ENCODE measurements around the gene SOAT2. TPM values are rescaled to one million over a fixed set of nuclear protein-coding genes. Genes with fewer than 3 reads are reported as not detected.

SOAT2 gene
- total RNA-seq, 1 donor from 2014 or later: not detected

DNA sequence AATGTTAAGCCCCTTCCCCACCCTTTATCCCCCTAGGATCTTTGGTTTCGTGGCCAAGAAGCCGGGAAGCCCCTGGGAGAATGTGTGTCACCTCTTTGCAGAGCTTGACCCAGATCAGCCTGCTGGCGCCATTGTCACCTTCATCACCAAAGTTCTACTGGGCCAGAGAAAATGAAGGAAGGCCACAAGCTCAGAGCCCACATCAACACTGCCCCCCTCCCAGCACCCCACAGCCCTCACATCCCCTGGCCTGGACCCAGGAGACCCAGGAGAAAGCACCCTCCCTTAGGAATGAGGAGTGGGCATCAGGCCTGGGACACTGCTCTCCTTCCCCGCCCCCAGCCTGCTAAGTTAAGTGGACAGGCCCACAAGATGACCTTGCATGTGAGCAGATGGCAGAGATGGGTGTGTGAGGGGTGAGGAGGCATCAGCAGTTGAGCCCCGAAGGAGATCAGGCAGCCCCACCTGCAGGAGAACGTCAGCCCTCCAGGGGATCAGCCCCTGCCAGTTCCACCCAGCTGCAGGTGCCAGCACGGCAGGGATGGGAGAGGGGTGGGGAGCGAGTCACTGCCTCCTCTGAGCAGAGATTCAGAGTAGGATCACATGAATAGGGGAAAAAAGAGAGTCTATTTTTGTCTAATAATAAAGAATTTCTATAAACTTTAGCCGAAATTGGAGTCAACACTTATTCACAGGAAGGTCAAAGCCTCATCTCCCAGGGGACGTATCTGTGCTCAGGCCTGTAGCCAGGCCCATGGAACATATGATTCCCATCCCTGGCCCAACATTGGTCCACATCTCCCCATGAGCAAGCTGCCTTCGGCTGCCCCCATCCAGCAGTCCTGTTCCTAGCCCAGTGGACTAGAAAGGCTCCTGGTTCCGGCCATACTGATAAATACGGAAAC, 39.3 kb upstream of the SOAT2 start:
- peak; percentile 75 for DNase-seq (ENCODE audit: low spot score)
- intact Hi-C loops (cut with DNase I): no loop called here

DNA sequence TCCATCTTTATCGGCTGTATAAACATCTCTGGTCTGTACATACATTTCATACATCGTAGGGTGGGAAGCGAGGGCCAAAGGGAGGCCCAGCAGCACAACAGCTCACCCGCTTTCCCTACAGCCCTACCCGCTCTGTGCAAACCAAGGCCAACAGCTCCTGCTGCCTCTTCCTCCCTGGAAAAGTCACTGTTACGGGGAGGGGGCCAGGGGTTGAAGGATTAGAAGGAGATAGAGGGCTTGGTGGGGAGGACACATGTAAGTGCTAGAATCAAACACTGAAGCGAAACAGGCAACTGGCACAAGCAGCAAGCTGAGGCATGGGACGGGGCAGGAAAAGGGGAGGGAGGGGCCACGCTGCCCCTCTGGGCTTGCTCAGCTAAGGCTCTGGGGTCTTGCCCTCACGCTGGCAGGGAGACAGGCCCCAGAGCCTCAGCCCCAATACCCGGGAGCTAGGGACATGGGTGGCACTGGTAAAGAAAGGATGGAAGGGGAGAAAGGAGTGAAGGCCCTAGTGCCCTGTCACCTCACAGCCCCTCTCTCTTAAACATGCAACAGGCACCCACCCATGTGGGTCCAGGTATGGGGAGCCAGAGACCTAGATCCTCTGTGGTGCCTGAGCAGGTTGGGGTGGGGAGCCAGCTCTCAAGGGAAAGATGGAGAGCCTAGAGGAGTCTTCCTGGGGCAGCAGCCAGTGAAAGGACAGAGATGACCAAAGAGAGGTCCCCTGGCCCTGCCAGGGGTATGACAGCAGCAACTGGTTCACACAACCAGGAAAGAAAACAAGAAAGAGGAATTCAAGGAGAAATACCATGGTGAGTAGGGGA, 38.5 kb upstream of the SOAT2 start:
- intact Hi-C loops (cut with DNase I): no loop called here
- peak; percentile 59 for DNase-seq (ENCODE audit: low spot score)

DNA sequence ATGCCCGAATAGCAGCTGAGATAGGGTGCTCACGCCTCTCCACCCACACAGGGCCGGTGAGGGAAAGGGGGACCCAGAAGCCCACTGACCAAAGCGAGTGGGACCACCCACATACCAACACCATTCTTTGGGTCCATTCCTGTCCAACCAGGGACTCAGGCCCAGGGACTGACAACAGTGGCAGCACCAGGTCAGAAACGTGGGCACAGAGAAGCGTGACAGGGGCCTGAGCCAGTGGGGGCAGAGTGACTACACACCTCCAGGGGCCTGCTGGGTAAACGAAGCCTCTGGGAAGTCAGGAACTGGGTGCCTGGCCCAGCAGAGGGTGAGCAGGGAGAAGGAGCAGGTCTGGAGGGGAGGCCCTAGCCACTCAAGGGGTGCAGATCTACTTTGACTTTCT, 37.8 kb upstream of the SOAT2 start:
- intact Hi-C loops (cut with DNase I): no loop called here
- DNase-seq (ENCODE audit: low spot score): peak; percentile 36

DNA sequence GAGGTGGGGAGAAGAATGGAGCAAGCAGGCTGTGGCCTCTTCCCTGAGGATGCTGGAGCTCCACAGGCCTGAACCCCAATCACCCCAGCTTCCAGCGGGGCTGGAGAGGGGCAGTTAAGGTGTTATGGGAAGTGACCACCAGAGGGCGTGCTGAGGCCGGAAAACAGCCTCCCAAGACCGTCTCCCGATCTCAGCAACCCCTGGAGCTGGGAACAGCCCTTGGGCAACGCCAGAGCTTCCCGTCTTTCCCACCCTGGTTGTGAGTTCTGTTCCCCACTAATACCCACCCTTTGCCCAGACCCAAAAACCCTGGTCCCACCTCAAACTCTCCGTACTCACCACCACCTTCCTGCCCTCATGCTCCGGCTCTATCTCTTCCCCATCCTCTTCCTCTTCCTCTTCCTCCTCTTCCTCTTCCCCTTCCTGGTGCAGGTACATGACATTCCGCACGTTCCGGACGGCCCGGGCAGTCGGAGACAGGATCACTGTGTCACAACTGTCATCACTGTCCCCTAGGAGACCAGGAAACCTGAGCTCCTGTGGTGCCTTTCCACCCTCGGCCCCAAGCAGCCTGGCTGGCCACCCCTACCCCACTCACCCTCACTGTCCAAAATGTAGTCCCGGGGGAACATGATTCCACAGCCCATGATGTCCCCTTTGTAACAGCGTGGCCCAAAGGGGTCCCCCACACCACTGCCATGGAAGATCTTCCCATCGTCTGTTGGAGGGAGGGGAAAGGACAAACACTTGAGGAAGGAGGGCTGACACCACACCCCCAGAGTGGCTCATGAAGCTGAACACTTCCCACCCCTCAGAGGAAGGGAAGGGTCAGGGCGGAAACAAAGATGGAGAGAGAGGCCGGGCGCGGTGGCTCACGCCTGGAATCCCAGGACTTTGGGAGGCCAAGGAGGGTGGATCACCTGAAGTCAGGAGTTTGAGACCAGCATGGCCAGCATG, 37.0 kb upstream of the SOAT2 start:
- peak; percentile 88 for DNase-seq (ENCODE audit: low spot score)
- intact Hi-C loops (cut with DNase I): loop anchor here (1.0 to 2.0 kb wide), 2 partner anchors 33 to 131 kb away; no protein-coding TSS in a partner anchor

DNA sequence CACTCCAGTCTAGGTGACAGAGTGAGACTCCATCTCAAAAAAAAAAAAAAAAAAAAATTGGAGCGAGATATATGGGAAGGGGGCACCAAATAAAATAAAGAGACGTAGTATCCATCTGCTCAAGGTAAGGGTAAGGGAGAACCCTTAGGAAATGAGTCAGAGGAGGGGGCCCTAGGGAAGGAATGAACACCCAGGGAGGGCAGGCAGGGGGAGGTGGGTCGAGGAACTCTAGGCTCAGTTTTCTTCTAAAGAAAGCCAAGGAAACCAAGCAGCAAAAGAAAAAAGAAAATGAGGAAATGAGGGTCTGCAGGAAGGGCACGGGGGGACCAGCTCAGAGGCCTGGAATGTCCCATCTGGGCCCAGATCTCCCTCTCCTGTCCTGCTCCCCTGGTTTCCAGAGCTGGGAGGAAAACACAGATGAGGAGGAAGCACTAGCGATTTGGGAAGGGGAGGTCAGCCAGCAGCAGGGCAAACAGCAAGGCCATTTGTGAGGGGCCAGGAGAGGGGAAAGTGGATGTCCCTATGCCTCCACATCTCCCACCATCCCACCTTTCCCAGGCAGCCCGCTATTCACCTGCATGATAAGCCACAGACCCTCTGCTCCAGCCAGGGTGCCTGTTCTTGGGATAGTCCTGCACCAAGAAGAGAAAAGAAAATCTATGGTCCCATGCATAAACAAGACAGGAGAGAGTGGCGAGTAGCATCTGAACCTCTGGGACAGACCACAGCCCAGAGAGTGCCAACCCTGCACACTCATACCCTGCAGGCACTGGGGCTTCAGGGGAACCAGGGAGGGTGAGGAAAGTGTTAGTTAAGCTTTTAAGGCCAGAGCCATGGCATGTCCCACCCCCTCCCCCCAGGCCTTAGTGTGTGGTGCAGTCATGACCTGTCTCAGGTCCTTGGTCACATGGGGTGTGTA, 36.0 kb upstream of the SOAT2 start:
- intact Hi-C loops (cut with DNase I): loop anchor here (2.0 kb wide), 1 partner anchor 129 kb away; no protein-coding TSS in a partner anchor
- peak; percentile 57 for DNase-seq (ENCODE audit: low spot score)

DNA sequence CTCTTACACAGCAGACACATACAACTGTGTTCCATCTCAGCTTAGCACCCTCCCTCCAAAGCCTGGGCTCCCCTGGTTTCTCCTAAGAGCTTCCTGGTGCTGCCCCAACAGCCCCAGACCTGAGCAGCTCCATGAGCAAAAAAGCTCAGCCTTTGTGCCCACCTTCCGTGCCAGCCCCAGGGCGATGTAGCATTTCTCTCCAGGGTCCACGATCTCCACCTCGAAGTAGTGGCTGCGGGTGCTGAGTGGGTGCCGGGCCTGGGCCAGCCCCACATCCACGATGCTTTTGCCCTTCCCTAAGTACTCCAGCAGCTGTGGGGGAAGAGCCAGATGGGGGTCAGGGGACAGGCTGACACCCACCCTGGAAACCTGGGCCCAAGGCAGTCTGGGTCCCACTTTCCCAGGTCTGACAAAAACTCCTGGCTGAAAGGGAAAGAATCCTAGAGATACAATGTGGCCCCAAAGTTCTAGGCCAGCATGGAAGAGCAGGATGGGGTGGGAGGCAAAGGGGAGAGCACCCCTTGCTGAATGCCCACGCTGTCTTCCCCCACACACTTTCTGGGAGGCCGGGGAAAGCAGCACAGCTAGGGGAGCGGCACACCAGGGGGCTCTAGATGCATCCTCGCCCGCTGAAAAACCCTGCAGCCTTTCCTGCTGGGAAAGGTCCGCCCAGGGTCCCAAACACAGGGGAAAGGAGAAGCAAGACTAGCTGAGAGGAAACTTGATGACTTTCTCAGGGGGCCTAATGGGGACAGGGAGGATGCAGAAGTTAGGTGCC, 35.1 kb upstream of the SOAT2 start:
- intact Hi-C loops (cut with DNase I): loop anchor here (2.0 kb wide), 1 partner anchor 129 kb away; no protein-coding TSS in a partner anchor

DNA sequence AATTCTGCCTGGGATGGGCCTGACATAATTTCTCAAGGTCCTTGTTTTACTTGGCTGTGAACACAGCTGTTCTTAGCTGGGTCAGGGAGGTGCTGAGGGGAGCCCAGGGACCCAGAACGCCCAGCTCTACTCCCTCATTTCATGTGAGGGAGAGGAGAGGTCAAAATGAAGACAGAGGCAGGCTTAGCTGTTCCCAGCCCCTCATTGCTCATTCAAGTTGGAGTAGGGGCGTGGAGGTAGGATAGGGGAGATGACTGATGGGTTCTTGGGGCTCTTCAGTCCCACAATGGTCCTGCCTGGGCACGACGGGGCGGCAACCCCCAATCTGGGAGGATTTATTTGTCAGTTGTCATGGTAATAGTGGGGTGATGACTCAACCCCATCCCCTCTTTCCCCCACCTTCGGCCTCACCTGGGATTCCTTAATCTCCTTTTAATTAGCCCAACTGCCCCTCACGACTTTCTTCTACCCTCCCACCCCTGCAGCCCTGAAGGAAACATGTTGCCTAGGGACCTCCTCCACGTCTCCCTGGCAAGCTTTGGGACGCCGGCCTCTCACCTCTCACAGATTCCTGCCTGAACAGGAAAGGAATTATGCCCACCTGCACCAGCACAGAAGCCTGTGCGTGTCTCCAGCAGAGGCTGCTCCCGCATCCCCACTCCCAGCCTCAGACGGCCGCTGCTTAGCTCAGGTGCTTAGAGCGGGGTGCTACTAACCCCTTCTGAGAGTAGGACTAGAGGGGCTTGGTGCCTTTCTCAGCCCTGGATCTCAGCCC, 34.3 kb upstream of the SOAT2 start:
- peak; percentile 66 for DNase-seq (ENCODE audit: low spot score)

More for the DNA sequence above, 35.1 kb upstream of the SOAT2 start:
- DNase-seq (ENCODE audit: low spot score): peak; percentile 70

DNA sequence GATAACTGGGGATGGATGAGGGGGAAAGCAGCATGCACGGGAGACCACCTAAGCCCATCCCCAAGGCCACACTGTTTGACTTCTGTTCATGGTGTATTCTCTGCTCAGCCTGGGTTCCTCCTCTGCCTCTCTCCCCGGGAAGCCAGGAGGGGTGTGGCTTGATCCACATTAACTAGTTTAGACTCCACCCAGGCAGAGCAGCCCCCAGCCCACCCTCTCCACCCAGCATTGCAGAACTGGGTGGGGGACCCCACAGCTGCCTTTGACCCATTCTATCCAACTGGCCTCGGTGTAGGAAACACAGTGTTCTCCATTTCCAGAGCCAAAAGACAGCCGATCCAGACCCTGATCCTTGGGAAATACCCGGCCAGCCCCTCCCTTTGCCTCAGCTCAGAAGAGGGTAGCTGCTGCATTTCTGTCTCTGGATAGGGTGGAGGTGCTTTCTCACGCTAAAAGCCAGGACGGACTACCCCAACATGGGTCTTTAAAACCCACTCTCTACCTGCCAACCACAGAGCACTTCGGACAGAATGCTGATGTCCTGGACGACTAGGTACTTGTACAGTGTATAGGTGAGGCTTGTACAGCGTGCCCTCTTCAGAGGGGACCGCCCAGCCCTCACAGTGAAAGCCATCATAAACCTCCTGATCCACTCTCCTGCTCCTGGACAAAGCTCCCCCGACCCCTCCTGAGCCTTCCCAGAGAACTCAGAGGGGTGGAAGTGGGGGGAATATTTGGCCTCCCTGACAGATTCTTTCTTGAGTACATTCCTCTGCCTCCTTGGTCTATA, 33.5 kb upstream of the SOAT2 start:
- intact Hi-C loops (cut with DNase I): no loop called here
- DNase-seq (ENCODE audit: low spot score): peak; percentile 65

More for the DNA sequence above, 34.3 kb upstream of the SOAT2 start:
- intact Hi-C loops (cut with DNase I): no loop called here

DNA sequence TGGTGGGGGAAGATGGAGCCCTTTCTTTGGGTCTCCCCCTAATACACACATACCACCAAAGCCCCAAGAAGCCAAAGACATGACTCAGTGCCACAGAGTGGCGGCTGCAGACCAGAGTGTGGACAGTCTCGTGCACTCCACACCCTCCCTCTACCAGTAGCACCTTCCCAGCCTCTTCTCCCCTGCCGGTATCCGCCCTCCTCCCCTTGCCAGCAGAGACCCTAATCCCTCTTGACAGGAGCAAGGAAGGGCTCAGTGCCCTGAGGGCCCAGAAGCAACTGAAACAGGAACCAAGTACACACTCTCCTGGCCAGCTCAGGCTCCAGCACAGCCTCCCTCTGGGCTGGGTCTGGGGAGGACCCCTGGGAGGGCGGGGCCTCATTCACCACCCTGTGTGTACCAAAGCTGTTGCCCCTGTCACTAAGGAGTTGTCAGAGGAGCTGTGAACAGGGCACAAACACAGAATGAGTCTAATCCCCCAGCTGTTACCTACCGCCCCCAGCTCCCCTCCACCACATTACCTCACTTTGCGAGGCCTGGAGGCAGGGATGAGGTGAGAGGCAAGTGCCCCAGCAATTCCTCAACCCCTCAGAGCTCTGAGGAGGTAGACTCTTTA, 32.3 kb upstream of the SOAT2 start:
- intact Hi-C loops (cut with DNase I): no loop called here

DNA sequence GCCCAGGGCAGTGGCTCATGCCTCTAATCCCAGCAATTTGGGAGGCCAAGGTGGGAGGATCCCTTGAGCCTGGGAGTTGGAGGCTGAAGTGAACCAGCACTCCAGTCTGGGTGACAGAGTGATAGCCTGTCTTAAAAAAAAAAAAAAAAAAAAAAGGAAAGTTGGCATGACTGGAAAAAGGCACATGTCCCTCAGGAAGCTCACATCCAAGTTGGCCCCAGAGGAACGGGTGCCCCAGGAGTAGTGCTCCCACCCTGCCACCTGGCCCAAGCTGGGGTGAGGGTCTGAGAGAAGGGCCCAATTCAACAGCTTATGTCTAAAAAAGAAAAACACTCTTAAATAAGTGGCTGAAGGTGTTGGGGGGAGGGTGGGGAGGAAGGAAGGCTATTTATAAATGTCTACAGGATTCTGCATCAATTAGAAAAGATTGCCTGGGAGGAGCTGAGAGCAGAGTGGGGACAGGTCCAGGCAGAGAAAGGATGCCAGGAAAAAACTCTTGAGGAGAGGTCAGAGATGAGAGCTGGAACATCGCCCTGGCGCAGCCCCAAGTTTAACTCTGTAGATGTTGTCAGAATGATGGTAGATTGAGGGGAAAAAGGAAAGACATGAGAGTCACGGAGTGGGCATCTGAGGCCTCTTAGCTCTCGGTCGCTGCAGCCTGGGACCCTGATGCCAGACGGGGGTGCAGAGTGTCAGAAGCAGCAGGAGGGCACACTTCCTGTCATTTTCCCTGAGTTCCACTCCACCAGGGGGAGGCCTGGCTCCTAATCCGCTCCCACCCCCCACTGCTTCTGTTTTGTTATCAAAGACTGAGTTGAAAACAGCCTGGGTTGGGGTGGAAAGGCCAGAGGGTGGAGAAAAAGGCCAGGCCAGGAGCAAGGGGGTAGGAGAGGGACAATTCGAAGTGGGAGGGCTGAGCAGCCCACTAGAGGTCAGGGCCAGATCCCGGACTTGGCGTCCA, 31.4 kb upstream of the SOAT2 start:
- peak; percentile 75 for DNase-seq (ENCODE audit: low spot score)
- intact Hi-C loops (cut with DNase I): no loop called here

More for the DNA sequence above, 32.3 kb upstream of the SOAT2 start:
- DNase-seq (ENCODE audit: low spot score): peak; percentile 74

DNA sequence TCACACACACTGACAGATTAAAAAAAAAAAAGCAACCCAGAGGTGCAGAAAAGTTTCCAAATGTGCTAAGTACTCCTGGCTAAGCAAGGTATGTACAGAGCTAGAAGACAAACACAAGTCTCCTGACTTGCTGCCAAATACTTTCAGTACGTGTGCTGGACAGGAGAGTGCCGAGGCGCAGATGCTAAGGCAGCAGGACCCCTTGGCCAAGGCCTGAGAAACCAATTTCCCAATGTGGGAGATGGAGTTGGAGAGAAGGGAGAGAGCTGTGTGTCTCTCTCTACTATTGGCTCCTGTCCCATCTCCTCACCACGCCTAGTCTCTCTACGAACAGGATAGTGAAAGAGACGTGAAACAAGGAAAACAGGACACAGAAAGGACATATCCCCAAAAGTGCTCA, 29.4 kb upstream of the SOAT2 start:
- peak; percentile 1 for DNase-seq (ENCODE audit: low spot score)
- intact Hi-C loops (cut with DNase I): no loop called here

DNA sequence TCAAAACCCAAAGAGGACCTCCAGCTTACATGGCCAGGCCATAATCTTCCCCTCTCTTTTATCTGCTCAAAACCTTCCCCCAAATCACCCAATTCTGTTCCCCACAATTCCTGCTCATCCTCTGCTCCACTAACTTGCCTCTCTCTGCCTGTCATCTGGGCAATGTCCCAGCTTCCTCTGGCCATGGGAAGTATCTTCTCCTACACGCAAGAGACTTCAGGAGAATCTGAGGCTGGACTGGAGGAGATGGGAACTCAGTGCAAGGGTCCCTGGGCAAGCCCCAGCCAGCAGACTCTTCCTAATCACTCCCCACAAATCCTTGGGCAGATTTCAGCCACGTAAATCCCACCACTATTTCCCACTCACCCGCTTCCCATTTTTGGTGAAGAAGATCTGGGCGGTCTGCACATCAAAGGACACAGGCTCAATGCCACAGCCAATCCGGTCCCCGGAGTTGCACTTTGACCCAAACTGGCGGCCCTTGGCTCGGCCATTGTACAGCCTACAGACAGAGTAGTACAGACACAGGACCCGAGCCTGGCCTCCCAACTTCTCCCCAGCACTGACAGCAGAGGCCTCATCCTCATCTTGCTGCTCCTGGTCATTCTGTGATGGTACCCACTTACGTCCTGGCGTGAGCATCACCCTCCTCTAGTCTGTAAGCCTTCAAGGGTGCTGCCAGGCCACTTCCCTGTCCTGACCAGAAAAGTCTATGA, 28.8 kb upstream of the SOAT2 start:
- peak; percentile 66 for DNase-seq (ENCODE audit: low spot score)
- intact Hi-C loops (cut with DNase I): no loop called here

DNA sequence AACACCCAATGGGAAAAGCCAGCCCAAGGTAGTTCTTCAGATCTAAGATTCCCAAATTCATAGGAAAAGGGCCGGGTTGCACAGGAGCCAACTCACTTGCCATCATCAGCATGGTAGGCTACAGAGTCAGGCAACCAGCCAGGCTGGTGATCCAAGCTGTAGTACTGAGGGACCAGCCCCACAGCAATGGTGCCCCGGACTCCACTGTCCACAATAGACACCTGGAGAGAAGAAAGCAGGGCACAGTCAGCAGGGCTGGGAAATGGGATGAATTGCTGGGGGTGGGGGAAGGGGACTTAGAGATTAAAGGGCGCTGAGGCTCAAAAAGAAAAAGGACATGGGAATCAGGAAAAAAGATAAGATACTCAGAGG, 28.3 kb upstream of the SOAT2 start:
- peak; percentile 57 for DNase-seq (ENCODE audit: low spot score)
- intact Hi-C loops (cut with DNase I): no loop called here

DNA sequence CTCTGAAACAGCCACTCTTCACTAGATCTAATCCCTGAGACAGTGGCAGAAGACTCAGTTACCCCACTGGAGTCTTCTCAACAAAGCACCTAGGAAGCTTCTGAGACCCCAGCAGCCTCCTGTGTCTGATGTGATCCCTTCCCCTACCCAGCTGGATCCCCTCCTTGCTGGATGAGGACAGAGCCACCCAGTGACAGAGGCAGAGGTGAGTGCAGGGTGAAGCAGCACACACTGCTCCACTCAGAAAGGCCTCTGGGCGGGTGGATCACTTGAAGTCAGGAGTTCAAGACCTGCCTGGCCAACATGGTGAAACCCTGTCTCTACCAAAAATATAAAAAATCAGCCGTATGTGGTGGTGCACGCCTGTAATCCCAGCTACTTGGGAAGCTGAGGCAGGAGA, 26.8 kb upstream of the SOAT2 start:
- intact Hi-C loops (cut with DNase I): no loop called here
- peak; percentile 31 for DNase-seq (ENCODE audit: low spot score)

Data from cardiac septum (tissue), 1 donor.